Glutamatergic neuron (in vitro differentiated cells): ENCODE data around the gene PRSS33. TPM values are rescaled to one million over a fixed set of nuclear protein-coding genes. Genes with fewer than 3 reads are reported as not detected.

ENCODE experiments used
- DNase-seq: peaks from one replicate; pipeline ENCODE4 v3.0.0; 2022
- H3K27ac Mint-ChIP-seq: one replicate; pipeline ENCODE4 v1.8.0; 2020; ENCODE audit warnings: mild to moderate bottlenecking, mixed read lengths, inconsistent platforms; ENCODE audit not compliant: unreplicated experiment
- H3K27me3 Mint-ChIP-seq: one replicate; pipeline ENCODE4 v1.8.0; 2020; ENCODE audit warnings: mild to moderate bottlenecking, moderate library complexity, mixed read lengths, inconsistent platforms; ENCODE audit not compliant: unreplicated experiment
- H3K36me3 Mint-ChIP-seq: one replicate; pipeline ENCODE4 v1.8.0; 2020; ENCODE audit warnings: mild to moderate bottlenecking, mixed read lengths, inconsistent platforms; ENCODE audit not compliant: unreplicated experiment
- H3K4me1 Mint-ChIP-seq: one replicate; pipeline ENCODE4 v1.8.0; 2020; ENCODE audit warnings: mild to moderate bottlenecking, low read depth, mixed read lengths, inconsistent platforms; ENCODE audit not compliant: unreplicated experiment
- H3K4me3 Mint-ChIP-seq: one replicate; pipeline ENCODE4 v1.8.0; 2020; ENCODE audit warnings: mild to moderate bottlenecking, mixed read lengths, inconsistent platforms; ENCODE audit not compliant: unreplicated experiment
- H3K9me3 Mint-ChIP-seq: one replicate; pipeline ENCODE4 v1.8.0; 2020; ENCODE audit warnings: mild to moderate bottlenecking, moderate library complexity, mixed read lengths, inconsistent platforms; ENCODE audit not compliant: unreplicated experiment
- CTCF ChIP-seq: fragments of 200-600 bp; sonication (generic); IDR thresholded peaks from one replicate; pipeline ENCODE4 v1.5.0; 2021; ENCODE audit not compliant: partially characterized antibody, unreplicated experiment
- total RNA-seq: library from RNA; stranded (reverse); fragmentation: NEBNext Ultra II Directional; extraction: Animal tissue kit (Norgen Biotek cat#: 25700); gene quantifications from one replicate; pipeline ENCODE4 v1.2.1, GENCODE V29; 2021; ENCODE audit not compliant: unreplicated experiment

PRSS33 gene
- total RNA-seq, 1 donor from 2014 or later = 0.39 TPM

DNA sequence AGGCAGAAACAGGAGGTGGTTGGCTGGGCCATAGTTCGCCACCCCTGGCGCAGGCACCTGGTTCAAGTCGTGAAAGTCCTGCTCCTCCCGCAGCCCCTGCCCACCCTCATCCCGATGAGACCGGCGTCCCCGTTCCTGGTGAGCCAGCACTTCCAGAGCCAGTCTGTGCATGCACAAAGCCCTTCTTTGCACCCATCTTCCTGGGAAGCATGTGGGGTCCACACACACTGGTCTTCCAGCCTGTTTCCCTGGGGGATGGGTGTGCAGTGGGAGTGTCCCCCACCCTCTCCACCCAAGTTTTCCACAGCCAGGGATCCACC, 41.1 kb upstream of the PRSS33 start:
- Mint-ChIP-seq H3K4me1 (peaks cover 2% of the 10 kb centered on the region), H3K36me3 (no peaks in the 10 kb centered on the region), H3K27ac (no peak overlapping the region), H3K9me3 (peaks cover 2% of the 10 kb centered on the region), H3K27me3 (peaks cover 10% of the 10 kb centered on the region), H3K4me3 (no peak overlapping the region)
- no peak for TF ChIP-seq CTCF
- no peak for DNase-seq

DNA sequence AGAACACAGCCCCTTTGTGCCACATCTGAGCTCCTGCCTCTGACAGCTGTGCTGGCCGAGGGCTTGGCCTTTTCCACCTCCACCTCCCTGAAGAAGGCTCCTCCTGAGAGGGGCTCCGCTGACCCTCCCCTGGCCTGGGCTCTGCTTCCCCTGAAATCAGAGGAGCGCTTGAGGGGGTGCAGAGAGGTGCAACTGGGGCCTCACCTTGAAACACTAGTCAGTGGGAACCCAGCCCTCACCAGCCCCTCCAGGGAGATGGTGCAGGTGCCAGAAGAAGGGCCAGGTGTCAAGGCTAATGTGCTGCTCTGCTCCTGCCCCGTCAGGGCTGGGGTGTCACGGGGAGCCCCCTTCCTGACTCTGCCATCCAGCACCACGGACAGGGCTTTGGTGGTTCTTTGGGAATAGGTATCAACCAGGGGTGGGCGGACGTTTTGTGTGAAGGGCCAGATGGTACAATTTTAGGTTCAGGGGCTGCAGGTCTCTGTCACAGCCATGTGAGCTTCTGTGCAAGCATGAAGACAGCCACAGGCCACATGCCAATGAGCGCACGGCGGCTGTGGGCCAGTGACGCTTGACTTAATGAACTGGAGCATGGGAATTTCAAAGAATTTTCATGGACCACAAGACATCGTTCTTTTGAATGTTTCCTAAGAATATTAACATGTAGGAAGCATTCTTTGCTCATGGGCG, 40.6 kb upstream of the PRSS33 start:
- no peak for DNase-seq
- H3K36me3 Mint-ChIP-seq = no peaks in the 10 kb centered on the region

DNA sequence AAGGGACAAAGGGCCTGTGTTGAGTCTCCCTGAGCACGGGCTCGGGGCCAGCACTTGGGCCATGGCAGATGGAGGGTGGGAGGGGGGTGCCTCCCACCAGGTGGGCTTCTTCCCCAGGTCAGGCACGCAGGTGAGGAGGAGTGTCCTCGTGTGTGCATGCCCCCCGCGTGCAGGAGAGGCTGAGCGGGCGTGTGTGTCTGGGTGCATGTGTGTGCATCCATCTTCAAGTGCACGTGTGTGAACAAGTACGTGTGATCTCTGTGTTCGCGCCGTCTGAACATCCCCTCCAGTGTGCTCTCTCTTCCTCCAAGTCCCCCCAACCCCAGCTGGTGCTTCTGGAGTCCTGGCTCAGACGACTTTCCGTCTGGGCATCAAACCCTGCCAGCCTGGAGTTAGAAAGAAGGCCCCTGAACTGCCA, 40.0 kb upstream of the PRSS33 start:
- H3K36me3 Mint-ChIP-seq = no peaks in the 10 kb centered on the region
- no peak overlapping the region for H3K27ac Mint-ChIP-seq
- no peak for DNase-seq
- H3K4me3 Mint-ChIP-seq = no peak overlapping the region
- TF ChIP-seq CTCF = no peak
- peaks cover 3% of the 10 kb centered on the region for H3K9me3 Mint-ChIP-seq
- H3K27me3 Mint-ChIP-seq = peaks cover 10% of the 10 kb centered on the region
- H3K4me1 Mint-ChIP-seq = peaks cover 2% of the 10 kb centered on the region

More for the DNA sequence above, 40.6 kb upstream of the PRSS33 start:
- H3K27ac Mint-ChIP-seq = no peak overlapping the region
- no peak for TF ChIP-seq CTCF
- peaks cover 2% of the 10 kb centered on the region for H3K4me1 Mint-ChIP-seq
- H3K4me3 Mint-ChIP-seq = no peak overlapping the region
- peaks cover 10% of the 10 kb centered on the region for H3K27me3 Mint-ChIP-seq
- H3K9me3 Mint-ChIP-seq = peaks cover 2% of the 10 kb centered on the region

- Mint-ChIP-seq H3K27me3 (peaks cover 12% of the 10 kb centered on the region), H3K36me3 (no peaks in the 10 kb centered on the region), H3K4me3 (no peak overlapping the region), H3K4me1 (peaks cover 3% of the 10 kb centered on the region), H3K9me3 (peaks cover 3% of the 10 kb centered on the region), H3K27ac (no peak overlapping the region)
- no peak for TF ChIP-seq CTCF
- no peak for DNase-seq
These were observed 39.4 kb upstream of the PRSS33 start for GRCh38 chr16:2826591-2827373.

GRCh38 chr16:2825906-2826305, 38.5 kb upstream of the PRSS33 start:
- H3K36me3 Mint-ChIP-seq = no peaks in the 10 kb centered on the region
- H3K4me1 Mint-ChIP-seq = peaks cover 6% of the 10 kb centered on the region
- H3K27ac Mint-ChIP-seq = no peak overlapping the region
- no peak for DNase-seq
- no peak for TF ChIP-seq CTCF
- peaks cover 3% of the 10 kb centered on the region for H3K9me3 Mint-ChIP-seq
- H3K4me3 Mint-ChIP-seq = no peak overlapping the region
- H3K27me3 Mint-ChIP-seq = peaks cover 14% of the 10 kb centered on the region
